NCI-H2196 (cell line): Measurements from ENCODE around the gene MRPS12.

ENCODE experiments used
- DNase-seq: peaks from one replicate; lab custom pipeline; 2025; ENCODE audit not compliant: unreplicated experiment; lab: John Stamatoyannopoulos, UW

MRPS12 gene

GRCh38 chr19:38910488-38910887 is 20.3 kb upstream of the MRPS12 start:
- no peak for DNase-seq

GRCh38 chr19:38911388-38912001 is 19.2 kb upstream of the MRPS12 start:
- DNase-seq = no peak

DNA sequence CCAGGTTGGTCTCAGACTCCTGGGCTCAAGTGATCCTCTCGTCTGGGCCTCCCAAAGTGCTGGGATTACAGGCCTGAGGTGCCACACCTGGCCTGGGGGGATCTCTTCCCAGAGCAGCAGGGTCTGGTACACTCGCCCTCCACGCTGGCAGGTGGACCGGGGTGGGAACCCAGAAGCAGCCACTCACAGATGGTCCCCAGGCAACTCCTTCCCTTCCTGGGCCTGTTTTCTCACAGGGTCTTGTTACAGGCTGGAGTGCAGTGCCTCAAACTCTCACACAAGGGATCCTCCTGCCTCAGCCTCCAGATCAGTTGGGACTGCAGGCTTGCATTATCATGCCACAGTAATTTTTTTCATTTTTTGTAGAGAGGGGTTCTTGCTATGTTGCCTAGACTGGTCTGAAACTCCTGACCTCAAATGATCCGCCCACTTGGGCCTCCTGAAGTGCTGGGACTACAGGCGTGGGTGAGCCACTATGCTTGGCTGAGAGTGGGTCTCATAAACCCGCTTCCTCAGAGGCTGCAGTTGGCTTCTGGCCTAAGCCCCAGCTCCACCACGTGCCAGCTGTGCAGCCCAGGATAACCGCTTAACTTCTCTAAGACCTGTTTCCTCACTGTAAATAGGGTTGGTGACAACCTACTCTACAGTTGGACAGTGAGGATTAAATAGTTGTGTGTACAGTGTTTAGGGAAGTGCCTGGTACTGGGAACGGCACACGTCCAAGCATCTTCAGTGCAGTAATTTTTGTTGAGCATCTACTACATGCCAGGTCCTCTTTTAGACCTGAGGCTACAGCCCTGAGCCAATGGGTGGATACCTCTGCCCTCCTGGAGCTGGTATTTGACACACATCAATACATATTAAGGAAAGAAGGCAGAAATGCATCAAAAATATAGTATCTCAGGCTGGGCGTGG is 17.9 kb upstream of the MRPS12 start:
- no peak for DNase-seq

DNA sequence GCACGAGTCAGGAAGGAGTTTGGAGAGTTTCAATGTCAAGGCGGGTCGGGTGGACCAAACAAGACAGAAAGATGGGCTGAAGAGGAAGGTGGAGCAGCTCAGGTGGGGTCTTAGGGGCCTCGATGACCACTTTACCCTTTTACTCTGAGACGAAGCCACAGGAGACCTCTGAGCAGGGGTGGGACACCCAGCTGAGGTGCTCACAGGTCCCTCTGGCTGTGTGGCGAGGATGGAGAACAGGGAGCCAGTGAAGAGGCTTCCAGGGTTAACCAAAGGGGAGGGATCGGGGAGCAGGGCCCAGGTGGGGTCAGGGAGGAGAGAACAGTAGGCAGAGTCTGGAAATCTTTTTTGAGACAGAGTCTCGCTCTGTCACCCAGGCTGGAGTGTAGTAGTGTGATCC is 16.8 kb upstream of the MRPS12 start:
- no peak for DNase-seq

GRCh38 chr19:38915329-38916321 is 15.1 kb upstream of the MRPS12 start:
- no peak for DNase-seq

DNA sequence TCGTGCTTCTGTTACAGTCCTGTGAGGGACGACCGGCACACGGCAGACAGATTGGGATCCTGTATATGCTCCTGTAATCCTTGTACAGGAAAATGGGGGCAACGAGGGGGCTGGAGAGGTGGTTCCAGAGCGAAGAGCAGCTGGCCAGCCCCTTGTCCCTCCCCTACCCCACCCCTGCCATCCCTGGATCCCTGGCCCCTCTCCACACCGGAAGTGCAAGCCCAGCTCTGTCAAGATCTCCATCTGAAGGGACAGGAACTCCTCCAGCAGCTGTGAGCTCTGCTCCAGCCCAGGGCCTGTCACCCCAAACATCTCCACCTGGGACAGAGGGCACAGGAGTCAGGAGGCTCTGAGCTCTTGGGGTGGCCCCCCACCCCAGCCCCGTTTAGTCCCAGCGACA is 13.2 kb upstream of the MRPS12 start:
- no peak for DNase-seq

GRCh38 chr19:38917921-38918491 is 12.7 kb upstream of the MRPS12 start:
- DNase-seq = peak; percentile 28

DNA sequence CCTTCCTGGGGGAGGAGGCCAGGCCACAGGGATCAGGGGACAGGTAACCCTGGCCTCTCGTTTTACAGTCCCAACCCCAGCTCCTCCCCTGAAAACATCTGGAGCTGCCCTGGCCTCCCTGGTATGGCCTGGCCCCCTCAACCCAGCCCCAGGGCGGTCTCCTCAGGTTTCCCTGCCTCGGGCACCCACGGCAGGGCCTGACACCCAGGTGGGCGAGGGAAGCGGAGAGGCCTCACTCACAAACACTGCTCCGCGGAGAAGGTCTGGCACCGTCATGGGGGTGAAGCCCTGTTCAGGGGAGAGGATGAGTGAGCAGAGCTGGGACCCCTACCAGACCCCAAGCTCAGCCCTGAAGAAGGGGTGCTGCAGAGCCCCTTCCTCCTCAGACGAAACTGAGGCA is 12.2 kb upstream of the MRPS12 start:
- no peak for DNase-seq

DNA sequence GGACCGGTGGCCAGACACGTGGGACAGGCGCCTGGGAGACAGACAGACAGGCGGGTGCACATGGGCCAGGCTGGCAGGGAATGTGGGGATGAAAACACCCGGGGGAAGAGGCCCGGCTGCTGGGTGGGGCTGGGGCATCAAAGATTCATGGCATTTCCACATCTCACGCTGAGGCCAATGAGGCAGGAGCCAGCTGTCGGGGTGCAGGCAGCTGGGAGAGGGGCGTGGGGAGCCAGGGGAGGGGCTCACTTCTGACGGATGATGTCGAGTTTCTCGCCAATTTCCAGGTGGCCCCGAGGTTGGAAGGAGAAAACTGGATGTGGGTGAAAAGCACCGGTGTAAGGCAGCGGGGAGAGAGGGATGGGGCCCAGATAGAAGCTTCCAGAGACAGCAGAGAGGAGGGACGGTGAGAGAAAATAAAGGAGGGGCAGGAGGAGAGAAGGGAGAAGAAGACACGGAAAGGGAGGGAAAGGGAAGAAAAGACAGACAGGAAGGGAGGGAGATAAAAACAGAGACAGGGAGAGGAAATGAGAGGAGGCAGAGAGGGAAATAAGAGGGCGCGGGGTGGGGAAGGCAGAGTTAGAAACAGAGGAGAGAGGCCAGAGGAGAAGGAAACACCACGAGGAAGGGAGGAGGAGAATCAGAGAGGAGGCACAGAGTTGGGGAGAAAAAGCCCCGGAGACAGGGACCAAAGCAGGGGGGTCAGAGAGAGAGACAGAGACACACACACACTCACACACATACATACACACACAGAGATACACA is 10.7 kb upstream of the MRPS12 start:
- no peak for DNase-seq

DNA sequence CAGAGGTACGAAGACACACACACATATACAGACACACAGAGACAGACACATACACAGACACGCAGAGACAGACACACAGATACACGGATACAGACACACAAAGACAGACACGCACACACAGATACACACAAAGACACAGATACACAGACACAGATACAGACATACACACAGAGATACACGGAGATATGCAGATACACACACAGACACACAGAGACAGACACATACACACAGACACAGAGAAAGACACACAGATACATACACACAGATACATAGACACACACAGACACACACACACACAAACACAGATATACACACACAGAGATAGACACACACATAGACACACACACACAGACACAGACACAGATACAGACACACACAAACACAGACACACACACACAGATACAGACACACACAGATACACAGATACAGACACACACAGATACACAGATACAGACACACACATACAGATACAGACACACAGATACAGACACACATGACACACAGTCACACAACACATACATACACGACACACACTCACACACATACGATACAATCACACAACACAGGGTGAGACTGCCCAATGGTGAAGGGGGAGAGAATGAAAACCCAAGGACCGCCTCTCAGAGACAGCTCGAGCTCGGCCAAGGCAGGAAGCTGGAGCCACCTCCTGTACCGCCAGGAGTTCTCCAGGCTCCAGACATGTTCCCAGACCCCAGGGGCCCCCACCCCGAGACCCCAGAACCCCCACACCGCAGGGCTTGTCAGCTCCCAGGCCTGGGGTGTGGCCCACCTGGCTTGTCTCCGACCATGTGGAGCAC is 9.9 kb upstream of the MRPS12 start:
- DNase-seq = no peak

GRCh38 chr19:38921420-38922274 is 9.1 kb upstream of the MRPS12 start:
- no peak for DNase-seq

- DNase-seq = no peak
Observed at GRCh38 chr19:38922482-38922881, 8.3 kb upstream of the MRPS12 start.

DNA sequence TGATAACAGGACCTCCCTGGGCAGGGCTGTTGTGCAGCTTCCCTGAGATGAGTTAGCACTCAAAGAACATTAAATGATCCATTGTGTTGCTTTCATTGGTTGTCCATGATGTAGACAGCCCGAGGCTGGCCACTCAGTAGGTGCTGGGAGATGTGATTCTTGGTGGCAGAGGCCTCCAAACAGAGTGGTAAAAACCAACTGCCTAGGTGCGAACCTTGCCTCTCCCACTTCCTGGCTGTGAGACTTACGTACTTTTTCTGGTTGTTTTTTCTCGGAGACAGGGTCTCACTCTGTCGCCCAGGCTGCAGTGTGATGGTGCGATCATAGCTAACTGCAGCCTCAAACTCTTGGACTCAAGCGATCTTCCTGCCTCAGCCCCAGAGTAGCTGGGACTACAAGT is 6.4 kb upstream of the MRPS12 start:
- DNase-seq = no peak

- DNase-seq = no peak
Observed at GRCh38 chr19:38928391-38929001, 2.2 kb upstream of the MRPS12 start.

GRCh38 chr19:38929929-38930775 is 592 bp upstream of the MRPS12 start, which contains the start of gene SARS2:
Gene SARS2, minus strand, starts transcription at chr19:38930763. Its CDS starts 27 bp downstream, at chr19:38930736.
- DNase-seq = peak; percentile 95

GRCh38 chr19:38931521-38931793 is 713 bp downstream of the MRPS12 start:
- DNase-seq = no peak
